Osteoblast (primary cell): ENCODE results near the gene DYNC1I1. TPM values are rescaled to one million over a fixed set of nuclear protein-coding genes. Genes with fewer than 3 reads are reported as not detected.

Source experiments
- DNase-seq: peaks from one replicate; pipeline ENCODE4 v3.0.0; 2011; ENCODE audit warnings: low spot score, mixed read lengths; ENCODE audit not compliant: insufficient read length; ENCODE audit errors: missing footprints
- H2AFZ ChIP-seq: 2 replicates; pipeline ENCODE4 v1.6.0; 2011; ENCODE audit warnings: mild to moderate bottlenecking, low read length
- H3K27ac ChIP-seq: 2 replicates; pipeline ENCODE4 v1.5.1; 2011; ENCODE audit warnings: mild to moderate bottlenecking, low read depth, low read length, moderate library complexity
- H3K27me3 ChIP-seq: 2 replicates; pipeline ENCODE4 v1.6.0; 2012; ENCODE audit warnings: mild to moderate bottlenecking, control low read depth, inconsistent platforms, low read length, moderate library complexity; ENCODE audit not compliant: insufficient read depth
- H3K36me3 ChIP-seq: 2 replicates; pipeline ENCODE4 v1.5.1; 2011; ENCODE audit warnings: mild to moderate bottlenecking, low read length, control low read depth, moderate library complexity; ENCODE audit not compliant: insufficient read depth
- H3K4me1 ChIP-seq: 2 replicates; pipeline ENCODE4 v1.5.1; 2011; ENCODE audit warnings: mild to moderate bottlenecking, low read length, control low read depth, moderate library complexity; ENCODE audit not compliant: insufficient read depth
- H3K4me2 ChIP-seq: 2 replicates; pipeline ENCODE4 v1.6.0; 2011; ENCODE audit warnings: mild to moderate bottlenecking, low read length; ENCODE audit not compliant: insufficient read depth
- H3K4me3 ChIP-seq: fragments of 200-600 bp; sonication (generic); 3 replicates; pipeline ENCODE4 v1.5.1; 2012; ENCODE audit warnings: mild to moderate bottlenecking, low read length, inconsistent platforms; ENCODE audit not compliant: insufficient read depth
- H3K79me2 ChIP-seq: 2 replicates; pipeline ENCODE4 v1.6.0; 2012; ENCODE audit warnings: mild to moderate bottlenecking, low read length, control low read depth, inconsistent platforms; ENCODE audit not compliant: insufficient read depth
- H3K9me3 ChIP-seq: 2 replicates; pipeline ENCODE4 v1.5.1; 2011; ENCODE audit warnings: low read depth, low read length, control low read depth
- H4K20me1 ChIP-seq: 2 replicates; pipeline ENCODE4 v1.6.0; 2012; ENCODE audit warnings: mild to moderate bottlenecking, low read length, control low read depth; ENCODE audit not compliant: insufficient read depth
- CTCF ChIP-seq: IDR thresholded peaks from 2 replicates; pipeline ENCODE4 v1.5.1; 2011; ENCODE audit warnings: mild to moderate bottlenecking, low read depth, low read length, moderate library complexity; ENCODE audit errors: extremely low read depth
- total RNA-seq: library from RNA; depleted of rRNA; stranded (reverse); fragments of >200 nt; gene quantifications from 2 replicates; pipeline ENCODE4 v1.2.3, GENCODE V29; 2012

The DYNC1I1 gene
- total RNA-seq, 1 donor, result 2.2 TPM

DNA sequence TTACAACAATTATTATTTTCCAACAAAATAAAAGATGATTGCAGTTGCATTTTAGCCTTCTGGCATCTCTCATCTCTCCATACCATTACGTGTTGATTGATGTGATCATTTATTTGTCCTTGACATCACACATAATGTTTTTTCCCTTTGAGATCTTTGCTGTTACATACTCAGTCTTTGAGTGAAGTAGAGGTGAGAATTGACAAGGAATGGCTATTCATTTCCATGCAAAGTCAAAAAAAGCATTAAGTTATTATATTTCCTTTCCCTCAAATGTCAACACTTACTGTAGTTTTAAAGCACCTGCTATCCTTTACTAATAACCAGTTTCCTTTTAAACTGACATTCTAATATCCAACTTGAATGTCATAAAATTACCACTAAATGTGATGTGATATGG is 33.6 kb downstream of the DYNC1I1 start:
- Histone ChIP-seq H3K27me3 (no peaks in the 10 kb centered on the region), H3K79me2 (no peaks in the 10 kb centered on the region), H3K9me3 (no peaks in the 10 kb centered on the region), H3K36me3 (no peaks in the 10 kb centered on the region), H3K27ac (no peak overlapping the region), H3K4me1 (peaks cover 3% of the 10 kb centered on the region), H4K20me1 (no peaks in the 10 kb centered on the region), H3K4me2 (no peak overlapping the region), H2AFZ (no peak overlapping the region), H3K4me3 (no peak overlapping the region)
- DNase-seq, result no peak
- TF ChIP-seq CTCF, result no peak

GRCh38 chr7:95808396-95808795 is 36.0 kb downstream of the DYNC1I1 start:
- Histone ChIP-seq H4K20me1 (no peaks in the 10 kb centered on the region), H3K4me3 (no peak overlapping the region), H3K79me2 (no peaks in the 10 kb centered on the region), H2AFZ (no peak overlapping the region), H3K9me3 (no peaks in the 10 kb centered on the region), H3K36me3 (no peaks in the 10 kb centered on the region), H3K4me2 (no peak overlapping the region), H3K27me3 (no peaks in the 10 kb centered on the region), H3K4me1 (peaks cover 3% of the 10 kb centered on the region), H3K27ac (no peak overlapping the region)
- no peak for DNase-seq
- no peak for TF ChIP-seq CTCF

GRCh38 chr7:95811846-95812445 is 39.6 kb downstream of the DYNC1I1 start:
- Histone ChIP-seq H3K27ac (no peak overlapping the region), H4K20me1 (no peaks in the 10 kb centered on the region), H3K4me2 (no peak overlapping the region), H3K9me3 (no peaks in the 10 kb centered on the region), H3K4me3 (no peak overlapping the region), H3K79me2 (no peaks in the 10 kb centered on the region), H3K36me3 (no peaks in the 10 kb centered on the region), H2AFZ (no peak overlapping the region), H3K27me3 (no peaks in the 10 kb centered on the region), H3K4me1 (no peaks in the 10 kb centered on the region)
- no peak for TF ChIP-seq CTCF
- no peak for DNase-seq

DNA sequence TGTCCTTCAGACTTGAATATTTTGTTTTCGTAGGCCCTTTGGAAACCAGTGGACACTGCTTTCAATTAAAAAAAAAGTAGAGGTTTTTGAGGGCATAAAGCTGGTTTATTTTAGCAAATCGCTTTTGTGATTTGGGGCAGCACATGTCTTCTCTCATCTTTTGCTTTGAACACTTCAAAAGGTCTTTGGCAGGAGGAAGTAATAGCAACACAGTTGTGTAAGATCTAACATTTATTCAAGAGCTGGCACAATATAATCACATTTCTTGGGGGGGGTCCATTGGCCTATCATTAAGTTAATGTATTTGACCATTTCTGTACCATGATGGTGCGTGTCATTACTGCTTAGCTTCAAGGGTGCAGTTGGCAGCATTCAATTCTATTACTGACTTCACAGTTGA is 42.4 kb downstream of the DYNC1I1 start:
- TF ChIP-seq CTCF, result no peak
- Histone ChIP-seq H3K9me3 (no peaks in the 10 kb centered on the region), H3K4me2 (no peak overlapping the region), H3K27ac (no peak overlapping the region), H3K27me3 (no peaks in the 10 kb centered on the region), H2AFZ (no peak overlapping the region), H3K79me2 (no peaks in the 10 kb centered on the region), H3K4me1 (no peaks in the 10 kb centered on the region), H4K20me1 (no peaks in the 10 kb centered on the region), H3K4me3 (no peak overlapping the region), H3K36me3 (no peaks in the 10 kb centered on the region)
- no peak for DNase-seq
